Smooth muscle cell (in vitro differentiated cells): ENCODE results near the gene PIGS. TPM values are rescaled to one million over a fixed set of nuclear protein-coding genes. Genes with fewer than 3 reads are reported as not detected.

ENCODE experiments used
- DNase-seq: peaks from one replicate; lab custom pipeline; 2025; ENCODE audit not compliant: unreplicated experiment; lab: John Stamatoyannopoulos, UW
- H2AFZ ChIP-seq: fragments of 200-600 bp; sonication (generic); 2 replicates; pipeline ENCODE4 v1.6.0; 2016; ENCODE audit warnings: antibody characterized with exemption, low read depth, mild to moderate bottlenecking
- H3F3A ChIP-seq: fragments of 200-600 bp; sonication (generic); 2 replicates; pipeline ENCODE4 v1.6.0; 2017; ENCODE audit warnings: antibody characterized with exemption, low read depth
- H3K27ac ChIP-seq: fragments of 200-600 bp; sonication (generic); 2 replicates; pipeline ENCODE4 v1.5.1; 2016; ENCODE audit warnings: low read depth, mild to moderate bottlenecking
- H3K27me3 ChIP-seq: fragments of 200-600 bp; sonication (generic); 2 replicates; pipeline ENCODE4 v1.6.1; 2016; ENCODE audit warnings: low read depth, mild to moderate bottlenecking
- H3K36me3 ChIP-seq: fragments of 200-600 bp; sonication (generic); 2 replicates; pipeline ENCODE4 v1.5.1; 2016; ENCODE audit warnings: low read depth
- H3K4me1 ChIP-seq: fragments of 200-600 bp; sonication (generic); 2 replicates; pipeline ENCODE4 v1.5.1; 2016; ENCODE audit warnings: low read depth
- H3K4me2 ChIP-seq: fragments of 200-600 bp; sonication (generic); 2 replicates; pipeline ENCODE4 v1.6.0; 2016; ENCODE audit warnings: mild to moderate bottlenecking
- H3K4me3 ChIP-seq: fragments of 200-600 bp; sonication (generic); 2 replicates; pipeline ENCODE4 v1.5.1; 2016; ENCODE audit warnings: mild to moderate bottlenecking
- H3K79me2 ChIP-seq: fragments of 200-600 bp; sonication (generic); 2 replicates; pipeline ENCODE4 v1.6.0; 2016; ENCODE audit warnings: low read depth, mild to moderate bottlenecking
- H3K9ac ChIP-seq: fragments of 200-600 bp; sonication (generic); 2 replicates; pipeline ENCODE4 v1.6.0; 2016; ENCODE audit warnings: low read depth
- H3K9me3 ChIP-seq: fragments of 200-600 bp; sonication (generic); replicated peaks from 2 replicates; pipeline ENCODE4 v1.5.1; 2016; ENCODE audit warnings: low read depth
- H4K20me1 ChIP-seq: fragments of 200-600 bp; sonication (generic); 2 replicates; pipeline ENCODE4 v1.6.0; 2016; ENCODE audit warnings: low read depth
- WGBS: methylation state at CpG from one replicate; pipeline ENCODE4 v1.1.7; 2016; ENCODE audit warnings: low lambda C conversion rate; 5-methylcytosine and 5-hydroxymethylcytosine counted together
- polyA plus RNA-seq: library from polyadenylated mRNA; unstranded; fragments of >200 nt; fragmentation: Nextera tagmentation; extraction: Ambion mirVana; gene quantifications from 2 replicates; pipeline ENCODE4 v1.2.1, GENCODE V29; 2016
- total RNA-seq: library from RNA; depleted of rRNA; stranded (reverse); fragments of >200 nt; gene quantifications from 2 replicates; pipeline ENCODE4 v1.2.3, GENCODE V29; 2014
- TF ChIP-seq, protein P1 (sequence below): fragments of 200-600 bp; sonication (generic); IDR thresholded peaks from 2 replicates; pipeline ENCODE4 v1.5.1; 2017; ENCODE audit warnings: borderline replicate concordance, mild to moderate bottlenecking, antibody characterized with exemption; ENCODE audit not compliant: insufficient read depth, poor library complexity, severe bottlenecking

Gene PIGS
- total and polyA plus RNA-seq, 2 experiments from 2014 or later: 61.3 to 69.2 TPM

DNA sequence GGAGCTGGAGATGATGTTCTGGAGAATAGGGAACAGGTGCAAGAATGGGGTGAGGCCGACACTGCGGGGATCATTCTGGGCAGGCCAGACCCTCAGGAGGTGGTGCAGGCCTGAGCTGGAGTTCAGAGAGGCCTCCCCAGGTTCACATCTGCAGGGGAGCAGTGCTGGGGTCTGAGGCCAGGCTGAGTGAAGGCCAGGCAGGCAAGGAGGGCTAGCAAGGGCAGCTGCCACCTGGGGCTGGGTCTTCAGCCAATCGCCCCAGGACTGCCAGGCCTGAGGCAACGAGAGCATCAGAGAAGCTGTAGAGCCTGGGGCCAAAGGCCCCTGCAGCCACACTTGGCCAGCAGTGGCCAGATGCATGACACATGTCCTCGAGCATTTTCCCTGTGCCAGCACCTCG lies 50.6 kb downstream of the PIGS start:
- no peak overlapping the region for H3K4me3 ChIP-seq
- H3K9me3 ChIP-seq: no peaks in the 10 kb centered on the region
- 96% methylated on average over 6 of the region's 6 CpGs for WGBS

GRCh38 chr17:28519236-28519635 lies 52.1 kb downstream of the PIGS start:
- no peak overlapping the region for H3K4me3 ChIP-seq
- no peaks in the 10 kb centered on the region for H3K9me3 ChIP-seq
- no peaks in the 10 kb centered on the region for H3K27me3 ChIP-seq
- no peak for DNase-seq
- H4K20me1 ChIP-seq: no peaks in the 10 kb centered on the region
- WGBS: 80% methylated on average over 5 of the region's 5 CpGs
- no peak overlapping the region for H3K27ac ChIP-seq
- no peak overlapping the region for H3K4me2 ChIP-seq
- no peak overlapping the region for H2AFZ ChIP-seq
- no peak overlapping the region for H3K9ac ChIP-seq
- H3K4me1 ChIP-seq: no peaks in the 10 kb centered on the region
- TF ChIP-seq, protein P1, sequence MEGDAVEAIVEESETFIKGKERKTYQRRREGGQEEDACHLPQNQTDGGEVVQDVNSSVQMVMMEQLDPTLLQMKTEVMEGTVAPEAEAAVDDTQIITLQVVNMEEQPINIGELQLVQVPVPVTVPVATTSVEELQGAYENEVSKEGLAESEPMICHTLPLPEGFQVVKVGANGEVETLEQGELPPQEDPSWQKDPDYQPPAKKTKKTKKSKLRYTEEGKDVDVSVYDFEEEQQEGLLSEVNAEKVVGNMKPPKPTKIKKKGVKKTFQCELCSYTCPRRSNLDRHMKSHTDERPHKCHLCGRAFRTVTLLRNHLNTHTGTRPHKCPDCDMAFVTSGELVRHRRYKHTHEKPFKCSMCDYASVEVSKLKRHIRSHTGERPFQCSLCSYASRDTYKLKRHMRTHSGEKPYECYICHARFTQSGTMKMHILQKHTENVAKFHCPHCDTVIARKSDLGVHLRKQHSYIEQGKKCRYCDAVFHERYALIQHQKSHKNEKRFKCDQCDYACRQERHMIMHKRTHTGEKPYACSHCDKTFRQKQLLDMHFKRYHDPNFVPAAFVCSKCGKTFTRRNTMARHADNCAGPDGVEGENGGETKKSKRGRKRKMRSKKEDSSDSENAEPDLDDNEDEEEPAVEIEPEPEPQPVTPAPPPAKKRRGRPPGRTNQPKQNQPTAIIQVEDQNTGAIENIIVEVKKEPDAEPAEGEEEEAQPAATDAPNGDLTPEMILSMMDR: no peak
- H3K79me2 ChIP-seq: no peaks in the 10 kb centered on the region
- H3F3A ChIP-seq: no peaks in the 10 kb centered on the region
- H3K36me3 ChIP-seq: no peaks in the 10 kb centered on the region

More for the DNA sequence above, 50.6 kb downstream of the PIGS start:
- TF ChIP-seq, protein P1: no peak
- Histone ChIP-seq H3K27me3 (no peaks in the 10 kb centered on the region), H3K79me2 (no peaks in the 10 kb centered on the region), H3K9ac (no peak overlapping the region), H2AFZ (no peak overlapping the region), H3K36me3 (no peaks in the 10 kb centered on the region), H3K4me1 (peaks cover 4% of the 10 kb centered on the region), H3F3A (no peaks in the 10 kb centered on the region), H4K20me1 (no peaks in the 10 kb centered on the region), H3K27ac (no peak overlapping the region), H3K4me2 (no peak overlapping the region)
- no peak for DNase-seq

- TF ChIP-seq, protein P1: no peak
Observed at GRCh38 chr17:28518578-28518977, 52.7 kb downstream of the PIGS start.

DNA sequence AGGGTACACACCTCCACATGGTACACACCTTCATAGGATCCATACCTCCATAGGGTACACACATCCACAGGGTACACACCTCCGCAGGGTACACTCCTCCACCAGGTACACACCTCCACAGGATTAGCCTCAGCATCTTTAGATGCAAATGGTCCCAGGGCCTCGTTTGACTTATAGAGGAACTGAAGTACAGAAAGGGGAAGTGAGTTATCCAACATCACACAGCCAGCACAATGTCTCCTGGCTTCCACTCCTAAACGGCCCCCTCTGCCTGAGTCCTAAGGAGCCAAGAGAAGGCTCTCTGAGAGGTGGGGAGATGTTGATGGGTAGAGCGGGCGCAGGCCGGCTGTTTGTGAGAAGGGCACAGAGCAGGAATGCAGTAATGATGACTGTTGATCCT lies 53.2 kb downstream of the PIGS start:
- no peak overlapping the region for H3K9ac ChIP-seq
- DNase-seq: no peak
- H2AFZ ChIP-seq: no peak overlapping the region
- TF ChIP-seq, protein P1: no peak
- no peaks in the 10 kb centered on the region for H4K20me1 ChIP-seq
- H3K36me3 ChIP-seq: no peaks in the 10 kb centered on the region
- no peak overlapping the region for H3K27ac ChIP-seq
- H3K4me3 ChIP-seq: no peak overlapping the region
- WGBS: 84% methylated on average over 6 of the region's 6 CpGs
- H3F3A ChIP-seq: no peaks in the 10 kb centered on the region
- H3K27me3 ChIP-seq: peaks cover 3% of the 10 kb centered on the region
- no peaks in the 10 kb centered on the region for H3K9me3 ChIP-seq
- no peaks in the 10 kb centered on the region for H3K79me2 ChIP-seq
- H3K4me1 ChIP-seq: no peaks in the 10 kb centered on the region
- no peak overlapping the region for H3K4me2 ChIP-seq

More at GRCh38 chr17:28518578-28518977, 52.7 kb downstream of the PIGS start:
- no peaks in the 10 kb centered on the region for H3K36me3 ChIP-seq
- H3K4me1 ChIP-seq: no peaks in the 10 kb centered on the region
- no peak overlapping the region for H3K9ac ChIP-seq
- DNase-seq: no peak
- H3K9me3 ChIP-seq: no peaks in the 10 kb centered on the region
- H2AFZ ChIP-seq: no peak overlapping the region
- H3F3A ChIP-seq: no peaks in the 10 kb centered on the region
- no peak overlapping the region for H3K4me3 ChIP-seq
- no peaks in the 10 kb centered on the region for H4K20me1 ChIP-seq
- no peak overlapping the region for H3K4me2 ChIP-seq
- no peak overlapping the region for H3K27ac ChIP-seq
- H3K27me3 ChIP-seq: peaks cover under 1% of the 10 kb centered on the region
- no peaks in the 10 kb centered on the region for H3K79me2 ChIP-seq
- 86% methylated on average over 7 of the region's 7 CpGs for WGBS
